OCI-LY3 (cell line): ENCODE measurements around the gene CAV2.

Experiments
- CTCF ChIP-seq: fragments of 200-600, 300-600 bp; sonication (generic); IDR thresholded peaks from 2 replicates; pipeline ENCODE4 v1.5.1; 2014; ENCODE audit warnings: antibody characterized with exemption, low read length, low read depth
- EZH2phosphoT487 ChIP-seq: fragments of 200-600 bp; shearing (Covaris generic); IDR thresholded peaks from 2 replicates; pipeline ENCODE4 v1.6.1; 2018; ENCODE audit warnings: antibody characterized with exemption, mixed run types, low read depth

- TF ChIP-seq CTCF = no peak
- no peak for TF ChIP-seq EZH2phosphoT487
Observed at GRCh38 chr7:116464375-116464774, 35.2 kb upstream of the CAV2 start.
